HG03378 (cell line): ENCODE results near the gene EFCAB8.
"Not testable (repeated sequence)": the region's sequence is repeated elsewhere in the genome, so short reads cannot be mapped to it uniquely, and the experiment has no call there.

Experiments
- ATAC-seq: cut with Tn5 transposase; IDR thresholded peaks from one replicate; pipeline ENCODE4 v1.9.1; 2021; ENCODE audit warnings: mild to moderate bottlenecking, moderate library complexity; ENCODE audit not compliant: unreplicated experiment

The EFCAB8 gene

DNA sequence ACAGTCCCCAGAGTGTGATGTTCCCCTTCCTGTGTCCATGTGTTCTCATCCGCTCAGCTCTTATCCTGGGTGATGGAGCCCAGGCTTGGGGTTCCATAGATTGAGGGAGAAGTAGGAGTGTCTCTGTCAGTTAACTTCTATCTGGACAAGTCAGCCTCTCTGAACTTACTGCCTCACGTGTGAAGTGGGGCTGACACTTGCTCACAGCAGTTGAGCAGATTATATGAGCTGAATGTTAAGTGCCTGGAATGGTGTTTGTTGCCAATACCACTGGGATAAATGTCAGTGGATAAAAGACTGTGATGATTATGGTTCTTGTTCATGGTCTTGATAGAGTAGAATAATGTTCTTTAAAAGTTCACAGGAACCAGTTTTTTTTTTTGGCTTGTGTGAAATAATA is 17.1 kb upstream of the EFCAB8 start:
- ATAC-seq = no peak

DNA sequence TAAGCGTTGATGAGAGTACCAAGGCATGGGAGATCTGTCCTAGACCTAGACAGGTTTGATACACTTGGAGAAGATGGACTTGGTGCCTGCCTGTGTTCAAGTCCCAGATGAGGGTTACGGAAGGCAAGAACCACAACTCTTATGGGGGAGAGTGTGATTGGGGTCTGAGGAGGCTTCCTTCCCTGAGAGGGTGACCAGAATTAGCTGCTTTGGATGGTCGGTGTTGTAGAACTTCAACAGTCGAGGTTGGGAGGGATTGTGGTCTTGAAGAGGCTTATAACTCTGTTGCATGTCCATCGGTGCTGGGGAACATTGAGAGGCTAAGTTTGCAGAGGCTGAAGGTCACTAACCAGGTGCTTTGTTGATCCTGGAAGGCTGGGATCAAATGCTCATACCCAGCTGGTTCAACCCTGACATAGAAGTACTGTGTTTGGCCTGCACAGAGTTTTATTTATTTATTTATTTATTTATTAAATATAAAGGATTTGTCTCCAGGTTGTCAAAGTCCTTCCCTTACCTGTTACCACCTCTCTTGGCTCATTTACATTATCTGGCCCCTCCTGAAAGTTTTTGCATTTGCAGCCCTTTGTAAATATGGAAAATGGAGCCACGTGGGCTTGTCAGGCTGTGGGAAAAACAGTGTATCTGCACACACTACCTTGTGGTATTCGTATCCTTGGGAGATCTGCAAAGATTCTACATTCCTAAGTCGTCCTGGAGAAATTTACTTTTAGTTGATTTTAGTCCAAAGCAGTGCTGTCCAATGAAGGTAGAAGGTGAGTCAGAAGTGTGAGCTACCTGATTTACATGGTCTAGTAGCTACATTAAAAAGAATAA is 15.8 kb upstream of the EFCAB8 start:
- no peak for ATAC-seq

DNA sequence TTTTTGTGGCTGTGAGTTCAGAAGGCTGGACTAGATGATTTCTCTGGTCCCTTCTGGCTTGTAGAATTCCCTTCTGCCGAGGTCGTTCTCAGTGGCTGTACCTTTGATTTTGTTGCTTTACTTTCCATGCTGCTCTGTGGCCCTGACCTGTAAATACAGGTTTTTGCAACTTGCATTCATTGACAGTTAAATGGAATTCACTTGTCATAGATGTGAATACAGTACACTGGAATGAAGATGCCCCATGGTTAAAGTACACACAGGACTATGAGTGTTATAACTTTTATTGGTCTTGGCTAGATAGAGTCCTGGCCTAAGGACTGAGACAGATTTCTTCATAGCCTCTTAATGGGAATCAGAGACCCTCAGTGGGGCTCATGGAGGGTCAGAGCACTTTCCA is 12.9 kb upstream of the EFCAB8 start:
- no peak for ATAC-seq

DNA sequence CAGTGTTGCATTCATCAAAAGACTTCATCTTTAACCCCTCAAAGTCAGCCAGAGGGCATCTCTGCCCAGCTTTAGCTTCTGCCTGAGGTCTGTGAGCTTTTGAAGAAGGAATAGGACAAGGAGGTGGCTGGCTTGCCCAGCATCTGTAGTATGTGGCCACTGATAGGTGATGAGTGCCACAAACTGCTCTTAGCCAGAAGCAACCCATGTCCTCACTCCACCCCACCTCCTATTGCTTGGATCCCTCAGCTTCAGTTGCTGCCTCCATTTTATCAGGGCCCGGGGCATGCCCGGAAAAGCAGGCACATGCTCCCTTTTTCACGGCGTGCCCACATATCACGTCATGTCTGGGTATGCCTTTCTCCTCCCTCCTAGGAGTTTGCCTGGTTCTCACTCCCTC is 11.9 kb upstream of the EFCAB8 start:
- no peak for ATAC-seq

DNA sequence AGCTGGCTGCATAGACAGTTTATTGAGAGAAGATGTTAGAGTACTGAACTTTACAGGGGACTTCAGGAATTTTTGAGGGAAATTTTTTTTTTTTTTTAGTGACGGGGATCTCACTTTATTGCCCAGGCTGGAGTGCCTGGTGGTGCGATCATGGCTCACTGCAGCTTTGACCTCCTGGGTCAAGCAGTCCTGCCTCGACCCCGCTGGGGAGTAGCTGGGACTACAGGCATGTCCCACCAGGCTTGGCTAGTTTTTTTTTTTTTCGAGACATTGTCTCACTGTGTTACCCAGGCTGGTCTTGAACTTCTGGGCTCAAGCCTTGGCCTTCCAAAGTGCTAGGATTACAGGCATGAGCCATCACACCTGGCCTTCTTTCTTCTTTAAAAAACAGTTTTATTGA is 10.8 kb upstream of the EFCAB8 start:
- no peak for ATAC-seq

DNA sequence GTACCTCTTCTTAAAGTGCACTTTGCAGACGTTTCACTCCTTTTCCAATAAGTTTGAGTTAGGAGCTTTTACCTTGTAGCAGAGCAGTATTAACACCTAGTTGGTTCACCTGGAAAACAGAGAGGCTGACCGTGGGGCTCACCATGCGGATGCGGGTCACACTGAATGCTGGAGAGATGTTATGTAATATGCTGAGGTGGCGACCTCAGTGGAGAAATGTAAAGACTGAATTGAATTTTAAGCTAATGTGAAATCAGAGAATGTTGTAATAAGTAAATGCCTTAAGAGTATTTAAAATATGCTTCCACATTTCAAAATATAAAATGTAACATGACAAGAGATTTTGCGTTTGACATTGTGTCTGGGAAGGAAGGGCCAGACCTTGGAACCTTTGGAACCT is 9.9 kb upstream of the EFCAB8 start:
- ATAC-seq = no peak

DNA sequence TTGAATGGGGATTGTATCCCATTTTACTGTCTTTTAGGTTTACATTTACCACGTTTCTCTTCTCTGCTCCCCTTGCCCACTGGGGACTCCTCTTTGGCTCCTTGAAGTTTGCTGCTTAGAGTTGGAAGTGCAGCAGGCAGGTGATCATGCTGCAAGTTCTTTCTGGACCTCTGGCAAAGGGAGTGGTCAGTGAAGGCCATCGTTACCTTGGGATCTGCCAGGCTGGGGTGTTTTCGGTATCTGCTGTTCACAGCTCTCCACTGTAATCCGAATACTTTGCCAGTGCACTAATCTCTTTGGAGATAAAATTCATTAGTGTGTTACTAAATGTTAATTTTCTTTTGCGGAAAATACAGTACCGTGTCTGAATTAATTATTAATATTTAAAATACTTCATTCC is 9.1 kb upstream of the EFCAB8 start:
- ATAC-seq = no peak

DNA sequence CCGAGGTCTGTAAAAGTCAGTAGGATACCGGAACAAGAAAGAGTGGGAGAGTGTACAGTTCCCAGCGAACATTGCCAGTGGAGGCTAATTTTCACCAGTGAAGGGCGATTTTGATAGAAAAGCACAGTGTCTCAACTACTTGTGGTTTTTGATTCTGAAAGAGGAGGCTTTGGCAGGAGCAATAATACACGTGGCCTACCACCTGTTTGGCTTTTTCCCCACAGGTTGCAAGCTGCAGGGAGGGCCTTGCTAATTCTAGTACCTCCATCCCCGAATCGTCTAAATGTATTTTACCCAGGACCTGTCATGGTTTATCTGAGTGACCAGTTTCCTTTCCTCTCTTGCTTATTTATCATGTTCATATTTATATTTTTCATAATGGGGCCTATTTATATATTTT is 3.3 kb upstream of the EFCAB8 start:
- ATAC-seq = no peak

DNA sequence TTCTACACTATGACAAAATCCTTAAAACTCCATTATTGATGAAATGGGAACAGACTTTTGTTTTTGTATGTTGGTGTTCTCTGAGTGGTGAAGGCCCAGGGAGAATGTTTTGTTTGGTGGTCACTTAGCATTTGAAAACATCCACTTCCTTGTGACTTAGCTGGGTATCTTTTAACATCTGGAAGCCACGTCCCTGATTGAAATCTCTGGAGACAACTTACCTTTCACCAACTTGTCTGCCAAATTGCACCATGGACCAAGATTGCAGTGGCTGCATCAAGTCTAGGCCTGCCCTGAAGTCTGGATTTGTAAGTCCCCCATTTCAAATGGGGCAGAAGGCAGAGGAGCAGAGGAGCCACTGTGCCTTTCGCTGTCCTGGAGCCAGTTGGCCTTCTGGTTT is 534 bp upstream of the EFCAB8 start:
- no peak for ATAC-seq

DNA sequence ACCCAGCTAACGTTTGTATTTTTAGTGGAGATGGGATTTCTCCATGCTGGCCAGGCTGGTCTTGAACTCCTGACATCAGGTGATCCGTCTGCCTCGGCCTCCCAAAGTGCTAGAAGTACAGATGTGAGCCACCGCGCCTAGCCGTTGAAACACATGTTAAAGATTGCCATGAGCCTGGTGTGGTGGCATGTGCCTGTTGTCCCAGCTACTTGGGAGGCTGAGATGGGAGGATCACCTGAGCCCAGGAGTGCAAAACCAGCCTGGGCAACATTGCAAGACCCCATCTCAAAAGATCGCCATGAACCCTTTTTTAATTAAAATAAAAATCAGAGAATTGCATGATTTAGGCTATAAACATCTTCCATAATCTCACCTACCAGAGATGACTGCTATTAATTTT is 2.7 kb downstream of the EFCAB8 start:
- ATAC-seq = no peak

DNA sequence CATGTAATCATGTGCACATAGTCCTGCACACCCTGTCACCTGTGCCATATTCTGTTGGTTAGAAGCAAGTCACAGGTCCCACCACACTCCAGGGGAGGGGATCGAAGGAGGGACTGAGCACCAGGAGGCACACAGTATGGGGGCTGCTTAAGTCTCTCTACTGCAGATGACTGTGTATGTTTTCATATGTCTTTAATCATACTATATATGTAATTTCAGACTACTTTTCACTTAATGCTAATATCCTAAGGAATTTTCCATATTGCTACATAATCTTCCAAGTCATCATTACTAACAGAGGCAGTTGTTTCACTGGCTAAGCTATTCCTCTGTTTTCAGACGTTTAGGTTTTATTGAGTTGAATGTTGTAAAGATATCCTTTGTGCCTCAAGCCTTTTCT is 10.8 kb downstream of the EFCAB8 start:
- ATAC-seq = no peak

DNA sequence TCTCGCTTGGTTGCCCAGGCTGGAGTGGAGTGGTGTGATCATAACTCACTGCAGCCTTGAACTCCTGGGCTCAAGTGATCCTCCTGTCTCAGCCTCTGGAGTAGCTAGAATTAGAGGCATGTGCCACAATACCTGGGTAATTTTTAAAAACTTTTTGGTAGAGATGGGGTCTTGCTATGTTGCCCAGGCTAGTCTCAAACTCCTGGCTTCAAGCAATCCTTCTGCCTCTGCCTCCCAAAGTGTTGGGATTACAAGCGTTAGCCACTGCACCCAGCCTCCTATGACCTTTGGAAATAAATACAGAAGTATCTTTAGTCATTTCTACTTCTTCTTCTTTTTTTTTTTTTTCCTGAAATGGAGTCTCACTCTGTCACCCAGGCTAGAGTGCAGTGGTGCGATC is 11.8 kb downstream of the EFCAB8 start:
- not testable (repeated sequence) for ATAC-seq

DNA sequence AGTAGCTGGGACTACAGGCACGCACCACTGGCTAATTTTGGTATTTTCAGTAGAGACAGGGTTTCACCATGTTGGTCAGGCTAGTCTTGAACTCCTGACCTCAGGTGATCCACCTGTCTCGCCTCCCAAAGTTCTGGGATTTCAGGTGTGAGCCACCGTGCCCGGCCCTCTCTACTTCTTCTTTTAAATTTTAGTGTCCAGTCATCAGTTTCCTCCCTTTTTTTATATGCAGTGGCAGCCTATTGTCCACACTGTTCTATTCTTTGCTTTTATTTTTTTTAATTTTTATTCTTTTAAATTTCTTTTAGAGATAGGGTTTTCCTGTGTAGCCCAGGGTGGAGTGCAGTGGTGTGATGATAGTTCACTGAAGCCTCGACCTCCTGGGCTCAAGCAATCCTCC is 12.3 kb downstream of the EFCAB8 start:
- ATAC-seq = no peak

DNA sequence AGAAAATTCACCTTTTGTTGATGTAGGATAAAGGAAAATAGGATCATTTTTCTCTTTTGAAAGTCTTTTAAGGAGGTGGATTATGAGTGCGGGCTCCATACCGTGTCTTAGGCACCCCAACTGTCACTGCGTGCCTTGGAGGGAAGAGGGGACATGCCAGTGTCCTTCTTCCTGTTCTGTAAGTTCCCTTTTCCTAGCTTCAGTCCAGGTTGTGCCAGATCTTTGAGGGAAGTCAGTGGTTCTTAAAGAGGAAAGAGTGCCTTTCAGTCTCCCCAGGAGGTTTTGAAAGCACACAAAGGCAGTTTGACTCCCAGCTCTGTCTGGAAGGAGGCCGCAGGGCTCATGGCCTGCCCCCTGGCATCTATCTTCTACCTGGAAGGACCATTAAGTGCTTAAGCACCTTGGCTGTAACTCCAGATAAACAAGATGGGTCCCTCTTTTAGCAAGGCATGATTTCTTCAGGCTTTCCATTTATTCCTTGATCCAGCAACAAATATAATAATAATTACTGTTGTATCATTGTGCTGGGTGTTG is 13.0 kb downstream of the EFCAB8 start:
- ATAC-seq = no peak

DNA sequence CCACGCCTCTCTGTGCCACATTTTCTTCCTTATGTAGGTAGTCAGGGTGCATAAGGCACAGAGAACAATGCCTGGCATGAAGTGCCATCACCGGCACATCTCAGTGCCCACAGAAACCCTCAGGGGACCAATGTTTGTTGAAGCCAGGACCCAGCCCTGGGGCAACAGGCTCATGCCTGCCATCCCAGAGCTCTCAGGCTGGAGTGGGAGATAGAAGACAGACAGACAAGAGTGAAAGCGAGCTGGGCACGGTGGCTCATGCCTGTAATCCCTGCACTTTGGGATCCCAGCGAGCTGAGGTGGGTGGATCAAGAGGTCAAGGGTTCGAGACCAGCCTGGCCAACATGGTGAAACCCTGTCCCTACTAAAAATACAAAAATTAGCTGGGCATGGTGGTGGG is 13.5 kb downstream of the EFCAB8 start:
- no peak for ATAC-seq

DNA sequence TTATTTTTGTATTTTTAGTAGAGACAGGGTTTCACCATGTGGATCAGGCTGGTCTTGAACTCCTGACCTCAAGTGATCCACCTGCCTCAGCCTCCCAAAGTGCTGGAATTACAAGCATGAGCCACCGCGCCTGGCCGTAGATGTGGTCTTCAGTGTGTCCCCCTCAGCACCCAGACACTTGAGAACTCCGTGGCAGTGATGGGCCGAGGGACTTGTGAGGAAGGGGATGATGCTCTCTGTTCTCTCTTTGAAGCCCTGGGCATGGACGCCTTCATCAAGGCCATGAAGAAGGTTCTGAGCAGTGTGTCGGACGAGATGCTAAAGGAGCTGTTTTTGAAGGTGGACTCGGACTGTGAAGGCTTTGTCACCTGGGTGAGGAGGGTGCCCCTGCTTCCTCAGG is 16.9 kb downstream of the EFCAB8 start:
- ATAC-seq = no peak

DNA sequence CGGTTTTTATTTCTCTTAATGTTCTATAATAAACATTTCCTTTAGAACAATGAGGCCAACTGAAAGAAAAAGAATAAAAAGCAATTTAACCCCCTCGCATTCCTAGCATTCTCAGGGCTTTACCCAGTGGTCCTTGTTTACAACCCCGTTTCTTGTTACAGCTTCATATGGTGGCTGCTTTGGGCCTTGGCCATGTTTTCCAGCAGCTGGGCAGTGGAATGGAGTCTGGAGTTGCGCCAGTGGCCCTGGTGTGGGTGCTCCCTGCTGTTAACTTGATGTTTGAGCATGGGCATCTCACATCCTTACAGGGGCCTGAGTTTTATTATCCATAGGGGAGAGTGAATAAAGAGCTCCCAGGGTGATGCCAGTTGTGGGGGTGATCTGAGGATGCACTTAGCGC is 18.8 kb downstream of the EFCAB8 start:
- no peak for ATAC-seq

DNA sequence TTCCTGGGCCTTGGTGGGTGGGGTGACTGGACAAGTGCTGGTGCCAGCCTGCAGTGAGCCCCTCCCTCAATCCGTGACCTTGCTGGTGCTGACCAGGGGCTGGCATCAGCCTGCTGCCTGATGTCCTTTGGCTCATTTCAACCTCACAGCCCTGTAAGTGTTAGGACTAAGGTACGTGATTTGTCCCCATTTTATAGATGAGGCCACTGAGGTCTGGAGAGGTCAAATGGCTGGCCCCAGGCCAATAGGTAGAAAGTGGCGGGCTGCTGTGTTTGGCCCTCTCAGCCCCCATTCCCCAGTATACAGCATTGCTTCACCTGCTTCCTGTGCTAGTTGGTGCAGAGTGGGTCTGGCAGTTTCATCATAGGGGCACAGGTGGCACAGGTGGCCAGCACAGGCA is 20.1 kb downstream of the EFCAB8 start:
- no peak for ATAC-seq

DNA sequence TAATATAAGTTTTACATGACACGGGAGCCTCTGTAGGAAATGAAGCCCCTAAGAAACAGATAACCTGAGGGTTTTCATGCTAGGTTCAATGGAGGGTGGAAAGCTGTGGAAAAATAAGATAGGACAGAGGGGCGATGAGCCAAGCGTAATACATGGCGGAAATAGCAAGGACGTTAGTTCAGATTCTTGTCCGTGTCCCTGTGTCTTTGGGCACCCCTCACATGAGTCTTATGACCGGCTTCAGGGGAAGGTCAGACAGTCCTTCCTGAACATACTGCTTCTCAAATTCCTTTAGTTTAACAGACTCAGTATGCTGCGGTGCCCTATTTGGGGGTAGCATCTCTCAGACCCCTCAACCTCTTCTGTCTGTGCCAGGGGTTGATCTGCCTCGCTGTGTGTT is 20.8 kb downstream of the EFCAB8 start:
- ATAC-seq = no peak

DNA sequence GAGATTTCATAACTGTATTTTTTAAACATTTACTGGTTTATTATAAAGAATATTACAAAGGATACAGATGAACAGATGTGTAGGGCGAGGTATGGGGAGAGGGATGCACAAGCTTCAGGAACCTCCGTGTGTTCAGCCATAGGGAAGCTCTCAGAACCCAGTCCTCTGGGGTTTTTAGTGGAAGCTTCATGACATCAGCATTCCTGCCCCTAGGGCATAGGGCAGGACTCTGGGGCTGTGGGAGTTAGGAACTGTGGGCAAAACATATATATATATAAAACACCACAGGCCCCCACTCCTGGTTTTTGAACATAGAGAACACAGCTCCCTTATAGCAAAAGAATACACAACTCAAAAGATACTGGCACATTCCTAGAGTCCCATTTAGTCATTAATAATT is 21.9 kb downstream of the EFCAB8 start:
- no peak for ATAC-seq

DNA sequence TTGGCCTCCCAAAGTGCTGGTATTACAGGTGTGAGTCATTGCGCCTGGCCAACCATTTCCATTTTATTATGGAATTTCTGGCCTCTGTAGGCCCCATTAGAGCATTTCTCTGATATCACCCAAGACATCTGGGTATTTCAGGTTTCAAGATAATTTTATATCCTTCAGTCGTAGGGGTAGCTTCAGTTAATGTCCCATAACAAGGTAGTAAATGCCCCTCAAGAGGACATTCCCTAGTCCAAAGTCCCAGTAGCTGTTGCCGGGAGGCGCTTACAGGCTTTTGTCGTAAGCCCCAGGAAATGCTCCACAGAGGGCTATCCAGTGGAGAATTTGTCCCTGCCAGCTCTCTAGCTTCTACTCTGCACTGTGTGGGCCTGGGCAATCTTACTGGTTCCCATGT is 24.4 kb downstream of the EFCAB8 start:
- ATAC-seq = no peak

DNA sequence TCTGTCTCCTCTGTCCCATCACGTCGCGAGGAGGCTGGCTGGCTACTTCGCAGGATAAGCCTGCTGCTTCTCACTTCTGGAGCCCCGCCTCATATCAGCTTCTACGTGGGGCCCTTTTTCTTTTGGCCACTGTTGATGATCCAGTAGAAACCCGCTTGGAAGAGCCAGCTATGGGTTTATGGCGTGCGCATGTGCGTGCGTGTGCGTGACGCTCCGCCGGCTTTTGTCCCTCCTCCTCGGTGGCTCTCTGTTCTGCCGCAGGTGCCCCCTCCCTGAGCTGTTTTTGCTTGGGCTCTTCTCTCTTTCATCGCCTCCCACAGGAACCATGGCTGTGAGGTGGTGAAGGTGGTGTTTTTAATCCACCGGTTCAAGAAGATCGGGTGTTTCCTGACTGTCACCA is 26.5 kb downstream of the EFCAB8 start:
- no peak for ATAC-seq

DNA sequence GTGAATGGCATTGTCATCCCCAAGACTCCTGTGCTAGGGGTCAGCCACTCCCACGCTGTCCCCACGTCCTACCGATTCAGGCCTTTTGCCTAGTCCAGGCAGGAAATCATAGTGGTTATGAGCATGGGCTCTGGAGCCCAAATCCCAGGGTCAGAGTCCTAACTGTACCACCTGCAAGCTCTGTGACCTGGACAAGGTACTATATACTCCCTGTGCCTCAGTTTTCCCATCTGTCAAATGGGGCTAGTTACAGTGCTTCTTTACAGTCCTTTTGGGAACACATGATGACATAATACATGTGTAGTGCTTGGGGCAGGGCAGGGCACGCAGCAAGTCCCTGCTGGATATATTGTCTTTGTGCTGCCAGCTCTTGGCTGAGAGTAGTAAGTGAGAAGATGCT is 27.2 kb downstream of the EFCAB8 start:
- ATAC-seq = no peak
